Stimulated activated CD8-positive, alpha-beta memory T cell treated with anti-CD3 and anti-CD28 coated beads, Interleukin-15, amount 100 ng/mL, for 4 hours (primary cell): ENCODE measurements around the gene TTC17.
"Not testable (repeated sequence)": the region's sequence is repeated elsewhere in the genome, so short reads cannot be mapped to it uniquely, and the experiment has no call there.

Experiments used
- DNase-seq, 2 donors: peaks; one replicate each; pipeline ENCODE4 v3.0.0-alpha.2; 2020; ENCODE audit warnings: low read depth in 2 of 2

Gene TTC17

GRCh38 chr11:43458486-43458885, 99.8 kb downstream of the TTC17 start:
- no peak for DNase-seq

- no peak for DNase-seq
Measured at GRCh38 chr11:43459246-43459645, 100.5 kb downstream of the TTC17 start.

- DNase-seq, result no peak
Measured at GRCh38 chr11:43462359-43462758, 103.6 kb downstream of the TTC17 start.

GRCh38 chr11:43467958-43468357, 109.2 kb downstream of the TTC17 start:
- DNase-seq, result no peak

- DNase-seq, result not testable (repeated sequence)
Measured at GRCh38 chr11:43477491-43477890, 118.8 kb downstream of the TTC17 start.

GRCh38 chr11:43486141-43486540, 127.4 kb downstream of the TTC17 start:
- DNase-seq, result no peak

GRCh38 chr11:43489869-43490465, 131.2 kb downstream of the TTC17 start:
- DNase-seq, result no peak

- DNase-seq, result no peak
Measured at GRCh38 chr11:43492701-43493100, 134.0 kb downstream of the TTC17 start.

- no peak for DNase-seq
Measured at GRCh38 chr11:43493431-43493830, 134.7 kb downstream of the TTC17 start.

GRCh38 chr11:43497144-43497543, 138.4 kb downstream of the TTC17 start:
- no peak for DNase-seq

- no peak for DNase-seq
Measured at GRCh38 chr11:43498561-43498960, 139.8 kb downstream of the TTC17 start.

- no peak for DNase-seq
Measured at GRCh38 chr11:43503417-43503816, 144.7 kb downstream of the TTC17 start.

GRCh38 chr11:43504316-43504950, 145.7 kb downstream of the TTC17 start:
- no peak for DNase-seq

- no peak for DNase-seq
Measured at GRCh38 chr11:43505171-43505570, 146.5 kb downstream of the TTC17 start.

GRCh38 chr11:43507171-43507570, 148.5 kb downstream of the TTC17 start:
- no peak for DNase-seq

GRCh38 chr11:43508511-43508918, 149.8 kb downstream of the TTC17 start:
- DNase-seq, result no peak

GRCh38 chr11:43511959-43512358, 153.2 kb downstream of the TTC17 start:
- no peak for DNase-seq

GRCh38 chr11:43515090-43515489, 156.4 kb downstream of the TTC17 start:
- DNase-seq, result no peak

- DNase-seq, result no peak
Measured at GRCh38 chr11:43516316-43516850, 157.7 kb downstream of the TTC17 start.

GRCh38 chr11:43517518-43517917, 158.8 kb downstream of the TTC17 start:
- no peak for DNase-seq

- DNase-seq, result no peak
Measured at GRCh38 chr11:43518408-43519160, 159.9 kb downstream of the TTC17 start.

GRCh38 chr11:43521471-43521870, 162.8 kb downstream of the TTC17 start:
- no peak for DNase-seq

GRCh38 chr11:43523632-43524031, 164.9 kb downstream of the TTC17 start:
- DNase-seq, result no peak
